Fibroblast of skin of right quadriceps (primary cell): ENCODE measurements around the gene CENPC.
"Not testable (repeated sequence)": the region's sequence is repeated elsewhere in the genome, so short reads cannot be mapped to it uniquely, and the experiment has no call there.

Source experiments
- DNase-seq: peaks from one replicate; pipeline ENCODE4 v3.0.0-alpha.2; 2013

Gene CENPC

GRCh38 chr4:67545199-67546003 lies at the start of gene CENPC:
TSS of gene CENPC (minus strand) at chr4:67545503. CDS start at chr4:67545355, 148 bp downstream.
- peak; percentile 97 for DNase-seq

- DNase-seq, result peak; percentile 8
These were observed 48.5 kb upstream of the CENPC start for GRCh38 chr4:67593741-67594175.

GRCh38 chr4:67587156-67587555 lies 41.9 kb upstream of the CENPC start:
- no peak for DNase-seq

DNA sequence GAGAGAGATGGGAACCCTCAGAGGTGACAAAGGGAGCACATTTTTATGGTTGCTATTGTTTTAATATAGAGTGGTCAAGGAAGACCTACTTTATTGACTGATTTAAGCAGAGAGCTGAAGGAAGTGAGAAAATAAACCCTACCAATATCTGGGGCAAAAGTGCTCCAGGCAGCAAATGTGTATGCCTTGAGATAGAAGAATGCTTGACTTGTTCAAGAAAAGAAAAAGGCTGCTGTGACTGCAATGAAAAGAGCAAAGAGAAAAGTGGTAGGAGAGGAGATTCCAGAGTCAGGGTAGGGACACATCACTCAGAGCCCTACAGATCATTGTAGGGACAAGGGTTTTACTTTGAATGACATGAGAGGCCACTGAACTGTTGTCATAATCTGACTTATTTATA lies 39.2 kb upstream of the CENPC start:
- no peak for DNase-seq

GRCh38 chr4:67581913-67582312 lies 36.6 kb upstream of the CENPC start:
- DNase-seq, result no peak

- DNase-seq, result no peak
These were observed 36.0 kb upstream of the CENPC start for GRCh38 chr4:67581208-67581857.

- no peak for DNase-seq
These were observed 35.3 kb upstream of the CENPC start for GRCh38 chr4:67580577-67580976.

GRCh38 chr4:67576538-67576937 lies 31.2 kb upstream of the CENPC start:
- no peak for DNase-seq

DNA sequence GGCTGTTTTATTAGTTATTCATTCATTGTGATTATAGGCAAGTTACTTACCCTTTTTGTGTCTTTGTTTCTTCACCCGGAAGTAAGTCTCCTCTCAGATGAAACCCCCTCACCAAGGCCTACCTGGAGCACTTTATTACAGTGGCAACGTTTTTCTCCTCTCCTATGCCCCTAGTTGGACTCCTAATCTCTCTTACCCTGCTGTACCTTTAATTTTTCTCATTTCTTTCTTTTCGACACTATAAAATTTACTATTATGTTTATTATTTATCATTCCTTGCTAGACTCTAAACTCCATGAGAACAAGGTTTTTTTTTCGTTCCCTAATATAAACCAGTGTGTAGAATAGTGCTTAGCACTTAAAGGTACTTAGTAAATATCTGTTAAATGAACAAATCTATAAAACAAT lies 30.8 kb upstream of the CENPC start:
- DNase-seq, result no peak

- no peak for DNase-seq
These were observed 30.1 kb upstream of the CENPC start for GRCh38 chr4:67575232-67576058.

DNA sequence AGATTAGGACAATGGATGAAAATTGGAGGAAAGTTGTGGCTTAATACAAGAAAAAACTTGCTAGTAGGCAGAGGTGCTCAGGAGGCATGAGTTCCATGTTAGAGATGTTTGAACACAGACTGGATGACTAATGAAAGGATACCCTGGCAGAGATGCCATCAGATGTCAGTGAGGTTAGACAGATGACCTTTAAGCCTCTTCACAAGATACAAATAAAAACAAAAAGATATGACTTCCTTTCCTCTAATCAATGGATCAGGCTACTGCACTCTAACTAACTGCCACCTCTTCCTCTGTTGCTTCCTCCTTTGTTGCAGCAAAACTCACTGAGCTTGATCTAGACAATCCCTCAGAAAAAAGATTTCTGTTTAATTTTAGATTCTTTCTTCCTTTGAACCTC lies 27.9 kb upstream of the CENPC start:
- DNase-seq, result no peak

- DNase-seq, result no peak
These were observed 26.7 kb upstream of the CENPC start for GRCh38 chr4:67571975-67572374.

DNA sequence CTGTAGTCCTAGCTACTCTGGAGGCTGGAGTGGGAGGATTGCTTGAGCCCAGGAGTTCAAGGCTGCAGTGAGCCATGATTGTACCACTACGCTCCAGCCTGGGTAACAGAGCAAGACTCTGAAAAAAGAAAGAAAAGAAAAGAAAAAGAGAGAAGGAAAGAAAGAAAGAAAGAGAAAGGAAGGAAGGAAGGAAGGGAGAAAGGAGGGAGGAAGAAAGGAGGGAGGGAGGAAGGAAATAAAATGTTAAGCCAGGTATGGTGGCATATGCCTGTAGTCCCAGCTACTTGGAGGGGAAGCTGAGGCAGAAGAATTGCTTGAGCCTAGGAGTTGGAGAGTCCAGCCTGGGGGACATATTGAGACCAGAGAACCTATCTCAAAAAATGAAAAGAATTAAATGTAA lies 25.2 kb upstream of the CENPC start:
- no peak for DNase-seq

GRCh38 chr4:67568820-67569219 lies 23.5 kb upstream of the CENPC start:
- peak; percentile 16 for DNase-seq

DNA sequence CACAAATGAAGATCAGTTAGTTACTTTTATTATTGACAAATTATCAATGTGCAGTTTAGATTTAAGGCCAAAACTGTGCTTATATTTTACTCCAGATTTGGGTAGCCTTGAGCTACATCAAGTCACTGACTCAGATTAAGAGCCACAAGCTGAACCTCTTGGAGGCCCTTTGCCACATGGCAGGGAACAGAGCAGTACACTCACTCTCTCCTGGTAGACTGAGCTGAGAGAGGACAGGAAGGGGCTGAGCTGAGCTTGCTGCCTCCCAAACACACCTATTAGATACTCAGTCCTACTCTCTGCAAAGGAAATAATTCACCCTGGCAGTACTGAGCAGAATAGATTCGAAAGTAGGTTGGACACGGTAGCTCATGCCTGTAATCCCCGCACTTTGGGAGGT lies 21.0 kb upstream of the CENPC start:
- DNase-seq, result no peak

- peak; percentile 18 for DNase-seq
These were observed 20.0 kb upstream of the CENPC start for GRCh38 chr4:67565284-67565683.

DNA sequence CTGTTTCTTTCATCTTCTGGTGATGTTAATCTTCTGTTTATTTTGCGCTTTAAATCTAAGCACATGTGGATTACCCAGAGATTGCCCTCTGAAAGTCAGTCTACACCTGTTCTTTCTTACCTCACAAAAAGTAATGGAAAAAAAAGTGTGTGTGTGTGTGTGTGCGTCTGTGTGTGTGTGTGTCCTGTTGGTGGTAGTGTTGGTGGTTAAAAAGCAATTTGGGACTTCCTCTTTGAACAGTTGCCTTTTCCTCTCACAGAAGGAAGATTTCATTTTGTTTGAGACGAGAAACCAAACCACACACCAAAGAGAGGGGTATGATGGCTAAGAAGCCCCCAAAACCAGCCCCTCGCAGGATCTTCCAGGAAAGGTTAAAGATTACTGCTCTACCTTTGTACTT lies 13.2 kb upstream of the CENPC start, which contains the start of gene STAP1:
STAP1 (plus strand) TSS at position 235 of the 400 bp plus-strand sequence; CDS start at position 318, 83 bp downstream.
- no peak for DNase-seq

GRCh38 chr4:67556436-67556835 lies 11.1 kb upstream of the CENPC start:
- no peak for DNase-seq

GRCh38 chr4:67555447-67555846 lies 10.1 kb upstream of the CENPC start:
- DNase-seq, result no peak

GRCh38 chr4:67554096-67554495 lies 8.8 kb upstream of the CENPC start:
- no peak for DNase-seq

- DNase-seq, result not testable (repeated sequence)
These were observed 7.0 kb upstream of the CENPC start for GRCh38 chr4:67552146-67552792.

DNA sequence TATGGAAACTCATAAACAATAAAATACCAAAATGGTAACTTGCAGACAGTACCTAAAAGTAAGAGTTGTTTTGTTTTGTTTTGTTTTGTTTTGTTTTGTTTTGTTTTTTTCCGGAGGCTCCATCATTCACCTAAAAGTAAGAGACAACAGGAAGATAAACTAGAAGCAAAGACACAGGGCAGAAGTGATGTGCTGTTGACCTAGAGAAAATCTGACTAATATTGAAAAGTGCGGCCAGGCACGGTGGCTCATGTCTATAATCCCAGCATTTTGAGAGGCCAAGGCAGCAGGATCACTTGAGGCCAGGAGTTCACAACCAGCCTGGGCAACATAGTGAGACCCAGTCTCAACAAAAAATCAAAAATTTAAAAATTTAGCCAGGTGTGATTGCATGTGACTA lies 5.6 kb upstream of the CENPC start:
- DNase-seq, result no peak

GRCh38 chr4:67550451-67550850 lies 5.1 kb upstream of the CENPC start:
- no peak for DNase-seq
